Erythroblast (primary cell): ENCODE data around the gene NEGR1.

Experiments
- GATA1 ChIP-seq: IDR thresholded peaks from 2 replicates; pipeline ENCODE4 v1.6.1; 2011; ENCODE audit warnings: low read depth, mild to moderate bottlenecking, control low read depth, low read length, moderate library complexity
- POLR2A ChIP-seq: IDR thresholded peaks from 2 replicates; pipeline ENCODE4 v1.6.1; 2011; ENCODE audit warnings: mild to moderate bottlenecking, low read length

DNA sequence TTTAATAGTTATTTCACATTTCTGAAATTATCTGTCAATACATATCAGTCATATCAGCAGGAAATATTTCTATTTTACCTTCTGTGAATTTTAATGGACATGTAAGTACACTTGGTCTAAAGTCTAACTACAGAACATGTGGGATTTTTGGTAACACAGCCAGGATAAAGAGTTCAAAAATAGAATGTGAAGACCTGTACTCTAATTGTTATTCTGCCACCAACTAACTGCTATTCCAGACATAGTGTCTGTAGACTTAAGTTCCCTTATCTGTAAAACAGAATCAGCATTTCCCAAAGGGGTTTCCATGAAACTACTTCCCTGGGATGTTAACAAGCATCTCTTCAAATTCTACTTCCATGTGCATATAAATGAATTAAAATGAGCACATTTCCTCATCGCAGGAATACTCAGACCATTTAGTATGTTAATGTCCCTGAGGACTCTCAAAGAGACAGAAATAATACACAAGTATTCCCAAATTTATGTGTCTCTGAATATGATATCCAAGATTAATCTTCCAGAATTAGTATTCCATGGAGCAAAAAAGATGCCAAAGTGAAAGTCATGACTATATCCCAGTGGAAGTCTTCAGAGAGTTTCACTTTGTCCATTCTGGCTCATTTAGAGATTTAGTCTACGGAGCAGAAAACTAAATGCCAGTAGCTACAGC is 325.6 kb downstream of the NEGR1 start:
- TF ChIP-seq POLR2A: no peak
- TF ChIP-seq GATA1: no peak
